Common myeloid progenitor, CD34-positive (primary cell): ENCODE results near the gene TNRC18.

Experiments used
- CTCF ChIA-PET: fragments of 350-600 bp; sonication (Branson Sonifier 250); formaldehyde crosslinking; loops from one replicate; lab custom pipeline; 2021; ENCODE audit warnings: antibody characterized with exemption; lab: Charles Lee
- POLR2A ChIA-PET: fragments of 350-600 bp; sonication (Branson Sonifier 250); formaldehyde crosslinking; loops from one replicate; lab custom pipeline; 2021; ENCODE audit warnings: antibody characterized with exemption; lab: Charles Lee
- DNase-seq, 3 donors: peaks; one replicate each; pipeline versions ENCODE4 v3.0.0 to v3.0.0-alpha.2; 2013
- H3K27ac ChIP-seq, 2 experiments: 1 replicate in 1 of 2; 2 replicates in 1 of 2; pipeline ENCODE4 v1.7.0; 2013; ENCODE audit warnings: inconsistent platforms in 2 of 2, low read length in 2 of 2, mild to moderate bottlenecking in 2 of 2, low read depth in 1 of 2, moderate library complexity in 1 of 2; ENCODE audit not compliant: severe bottlenecking in 2 of 2, insufficient read depth in 1 of 2, poor library complexity in 1 of 2
- H3K27me3 ChIP-seq, 5 experiments: replicated peaks in 2 of 5; 1 replicate in 3 of 5; 2 replicates in 2 of 5; pipeline versions ENCODE4 v1.6.1 to v1.7.0; 2013; ENCODE audit warnings: low read length in 4 of 5, mild to moderate bottlenecking in 2 of 5, moderate library complexity in 2 of 5, inconsistent platforms in 1 of 5; ENCODE audit not compliant: insufficient read depth in 5 of 5, control insufficient read depth in 4 of 5
- H3K36me3 ChIP-seq, 4 experiments: 1 replicate in 2 of 4; 2 replicates in 2 of 4; pipeline versions ENCODE4 v1.6.1 to v1.7.0; 2013; ENCODE audit warnings: low read length in 3 of 4, control low read depth in 1 of 4, mild to moderate bottlenecking in 1 of 4; ENCODE audit not compliant: control insufficient read depth in 4 of 4, insufficient read depth in 4 of 4
- H3K4me1 ChIP-seq, 4 experiments: 1 replicate in 3 of 4; 2 replicates in 1 of 4; pipeline versions ENCODE4 v1.6.1 to v1.7.1; 2013; ENCODE audit warnings: low read length in 3 of 4, mild to moderate bottlenecking in 3 of 4, control low read depth in 1 of 4, inconsistent platforms in 1 of 4, moderate library complexity in 1 of 4; ENCODE audit not compliant: control insufficient read depth in 4 of 4, insufficient read depth in 4 of 4; ENCODE audit errors: control extremely low read depth in 1 of 4
- H3K4me3 ChIP-seq, 7 experiments: 1 replicate in 4 of 7; 2 replicates in 3 of 7; pipeline versions ENCODE4 v1.5.1 to v1.7.0; 2013; ENCODE audit warnings: mild to moderate bottlenecking in 7 of 7, low read length in 6 of 7, moderate library complexity in 6 of 7, inconsistent platforms in 2 of 7, low read depth in 2 of 7, control low read depth in 1 of 7; ENCODE audit not compliant: insufficient read depth in 4 of 7, control insufficient read depth in 1 of 7; ENCODE audit errors: extremely low read depth in 1 of 7
- H3K9me3 ChIP-seq, 5 experiments: 1 replicate in 4 of 5; 2 replicates in 1 of 5; pipeline versions ENCODE4 v1.6.1 to v1.7.1; 2013; ENCODE audit warnings: low read length in 4 of 5, mild to moderate bottlenecking in 2 of 5, inconsistent platforms in 1 of 5, low read depth in 1 of 5, moderate library complexity in 1 of 5; ENCODE audit not compliant: control insufficient read depth in 4 of 5, insufficient read depth in 2 of 5; ENCODE audit errors: control extremely low read depth in 1 of 5
- WGBS: methylation state at CpG from one replicate; pipeline ENCODE4 v1.1.5; 2013; ENCODE audit not compliant: insufficient coverage; 5-methylcytosine and 5-hydroxymethylcytosine counted together

The TNRC18 gene

GRCh38 chr7:5452937-5453540, 29.4 kb upstream of the TNRC18 start:
- CTCF ChIA-PET, result interaction anchor here (1.0 to 3.5 kb wide), 5 partner anchors 11 to 88 kb away, joined by 3 to 36 read pairs (median 3); no protein-coding TSS in a partner anchor
- H3K9me3 ChIP-seq, result no peaks in the 10 kb centered on the region
- no peaks in the 10 kb centered on the region for H3K27me3 ChIP-seq
- peak; percentile 57 to 73 (median 71) for DNase-seq
- POLR2A ChIA-PET, result interaction anchor here (0.6 kb wide), 1 partner anchor 37 kb away, joined by 3 read pairs; no protein-coding TSS in a partner anchor
- WGBS, result 96% methylated on average over 9 of the region's 14 CpGs
- no peaks in the 10 kb centered on the region for H3K36me3 ChIP-seq
- H3K4me1 ChIP-seq, result peaks cover 3 to 69% (median 62%) of the 10 kb centered on the region in 4 experiments
- peak overlapping the region in 1 of 2 experiments; percentile 47 for H3K27ac ChIP-seq
- no peak overlapping the region for H3K4me3 ChIP-seq

- WGBS, result 81% methylated on average over 12 of the region's 12 CpGs
- POLR2A ChIA-PET, result interaction anchor here (0.8 kb wide), 1 partner anchor 86 kb away, joined by 4 read pairs; no protein-coding TSS in a partner anchor
- Histone ChIP-seq H3K4me3 (no peak overlapping the region), H3K27me3 (no peaks in the 10 kb centered on the region), H3K27ac (peak overlapping the region in 1 of 2 experiments; percentile 47), H3K9me3 (no peaks in the 10 kb centered on the region), H3K4me1 (peaks cover 3 to 66% (median 58%) of the 10 kb centered on the region in 4 experiments), H3K36me3 (no peaks in the 10 kb centered on the region)
- CTCF ChIA-PET, result interaction anchor here (1.0 to 5.5 kb wide), 8 partner anchors 12 to 212 kb away, joined by 3 to 36 read pairs (median 7); no protein-coding TSS in a partner anchor
- DNase-seq, result peak in 1 of 3 donors; percentile 44
Observed at GRCh38 chr7:5452470-5452899, 28.9 kb upstream of the TNRC18 start.

- Histone ChIP-seq H3K27ac (peak overlapping the region in 1 of 2 experiments; percentile 34), H3K4me3 (no peak overlapping the region), H3K9me3 (no peaks in the 10 kb centered on the region), H3K27me3 (no peaks in the 10 kb centered on the region), H3K36me3 (no peaks in the 10 kb centered on the region), H3K4me1 (peaks cover 0 to 62% (median 51%) of the 10 kb centered on the region in 4 experiments)
- DNase-seq, result no peak
- ChIA-PET CTCF (interaction anchor here (0.6 to 5.5 kb wide), 24 partner anchors 9 to 621 kb away, joined by 3 to 36 read pairs (median 6); partner anchors contain the start of gene TNRC18), POLR2A (interaction anchor here (1.3 to 1.8 kb wide), 2 partner anchors 22 to 29 kb away, joined by 6 to 8 read pairs; no protein-coding TSS in a partner anchor)
- WGBS, result 80% methylated on average over 12 of the region's 13 CpGs
Observed at GRCh38 chr7:5451391-5451790, 27.8 kb upstream of the TNRC18 start.

- no peaks in the 10 kb centered on the region for H3K9me3 ChIP-seq
- H3K4me1 ChIP-seq, result peaks cover 0 to 60% (median 44%) of the 10 kb centered on the region in 4 experiments
- WGBS, result 16% methylated on average over 9 of the region's 19 CpGs
- H3K27ac ChIP-seq, result peak overlapping the region in 1 of 2 experiments; percentile 34
- CTCF ChIA-PET, result interaction anchor here (0.6 to 5.5 kb wide), 30 partner anchors 8 to 621 kb away, joined by 3 to 36 read pairs (median 5); partner anchors contain the start of gene TNRC18
- POLR2A ChIA-PET, result interaction anchor here (0.9 to 1.8 kb wide), 3 partner anchors 21 to 54 kb away, joined by 3 to 8 read pairs (median 6); no protein-coding TSS in a partner anchor
- peak; percentile 71 to 86 (median 85) for DNase-seq
- H3K36me3 ChIP-seq, result no peaks in the 10 kb centered on the region
- H3K4me3 ChIP-seq, result peak overlapping the region in 2 of 7 experiments; percentile 28 to 37
- H3K27me3 ChIP-seq, result no peaks in the 10 kb centered on the region
Observed at GRCh38 chr7:5450549-5451327, 27.1 kb upstream of the TNRC18 start.

GRCh38 chr7:5448378-5449037, 24.9 kb upstream of the TNRC18 start:
- POLR2A ChIA-PET, result interaction anchor here (1.3 kb wide), 1 partner anchor 20 kb away, joined by 3 read pairs; no protein-coding TSS in a partner anchor
- WGBS, result 98% methylated on average over 12 of the region's 15 CpGs

GRCh38 chr7:5445981-5446594, 22.5 kb upstream of the TNRC18 start:
- WGBS, result 94% methylated on average over 17 of the region's 19 CpGs
- ChIA-PET CTCF (interaction anchor here (1.5 to 1.9 kb wide), 2 partner anchors 10 to 15 kb away, joined by 5 read pairs; no protein-coding TSS in a partner anchor), POLR2A (no interaction called here)
- Histone ChIP-seq H3K4me1 (peaks cover 0 to 37% (median 33%) of the 10 kb centered on the region in 4 experiments), H3K4me3 (no peak overlapping the region), H3K27me3 (no peaks in the 10 kb centered on the region), H3K36me3 (no peaks in the 10 kb centered on the region), H3K9me3 (no peaks in the 10 kb centered on the region), H3K27ac (no peak overlapping the region)
- DNase-seq, result no peak

More at GRCh38 chr7:5448378-5449037, 24.9 kb upstream of the TNRC18 start:
- no peak for DNase-seq
- H3K27me3 ChIP-seq, result no peaks in the 10 kb centered on the region
- H3K4me3 ChIP-seq, result no peak overlapping the region
- H3K4me1 ChIP-seq, result peaks cover 0 to 41% (median 31%) of the 10 kb centered on the region in 4 experiments
- H3K36me3 ChIP-seq, result no peaks in the 10 kb centered on the region
- CTCF ChIA-PET, result interaction anchor here (1.1 to 5.5 kb wide), 6 partner anchors 10 to 53 kb away, joined by 4 to 34 read pairs (median 6); no protein-coding TSS in a partner anchor
- H3K9me3 ChIP-seq, result no peaks in the 10 kb centered on the region
- no peak overlapping the region for H3K27ac ChIP-seq
